HG03175 (cell line): ENCODE measurements around the gene SLC16A4.
"Not testable (repeated sequence)": the region's sequence is repeated elsewhere in the genome, so short reads cannot be mapped to it uniquely, and the experiment has no call there.

Experiments used
- ATAC-seq: cut with Tn5 transposase; IDR thresholded peaks from one replicate; pipeline ENCODE4 v1.9.1; 2021; ENCODE audit warnings: mild to moderate bottlenecking, moderate library complexity; ENCODE audit not compliant: unreplicated experiment

SLC16A4 gene

DNA sequence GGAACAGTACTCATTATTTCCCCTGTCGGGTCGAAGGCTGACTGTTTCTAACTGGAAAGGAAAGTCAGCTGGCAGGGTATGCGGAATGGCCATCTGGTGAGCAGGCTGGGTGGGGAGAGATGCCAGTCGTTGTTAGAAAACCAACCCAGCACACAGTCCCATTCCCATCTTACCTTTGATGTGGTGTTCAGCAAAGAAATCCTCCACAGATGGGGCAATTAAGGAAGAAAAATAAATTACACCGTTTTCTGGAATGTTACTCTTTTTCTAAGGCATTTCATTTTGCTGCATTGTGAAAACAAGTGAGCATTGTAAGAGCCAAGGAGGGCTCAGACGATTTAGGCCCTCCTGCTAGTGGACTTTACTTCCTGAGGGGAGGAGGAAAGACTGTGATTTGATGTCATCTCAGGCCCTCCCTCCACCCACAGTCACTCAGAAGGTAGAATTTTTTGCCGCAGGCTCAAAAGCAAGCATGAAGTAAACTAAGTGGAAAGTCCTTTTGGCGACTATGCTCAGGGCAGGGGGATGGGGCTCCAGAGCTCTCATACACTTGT lies at the start of gene SLC16A4:
Gene SLC16A4, minus strand, starts transcription at position 335 of the 554 bp plus-strand sequence. CDS start 1,703 bp downstream, outside the sequence.
- no peak for ATAC-seq

GRCh38 chr1:110439873-110440272 lies 49.0 kb upstream of the SLC16A4 start:
- not testable (repeated sequence) for ATAC-seq

GRCh38 chr1:110438893-110439292 lies 48.1 kb upstream of the SLC16A4 start:
- no peak for ATAC-seq

DNA sequence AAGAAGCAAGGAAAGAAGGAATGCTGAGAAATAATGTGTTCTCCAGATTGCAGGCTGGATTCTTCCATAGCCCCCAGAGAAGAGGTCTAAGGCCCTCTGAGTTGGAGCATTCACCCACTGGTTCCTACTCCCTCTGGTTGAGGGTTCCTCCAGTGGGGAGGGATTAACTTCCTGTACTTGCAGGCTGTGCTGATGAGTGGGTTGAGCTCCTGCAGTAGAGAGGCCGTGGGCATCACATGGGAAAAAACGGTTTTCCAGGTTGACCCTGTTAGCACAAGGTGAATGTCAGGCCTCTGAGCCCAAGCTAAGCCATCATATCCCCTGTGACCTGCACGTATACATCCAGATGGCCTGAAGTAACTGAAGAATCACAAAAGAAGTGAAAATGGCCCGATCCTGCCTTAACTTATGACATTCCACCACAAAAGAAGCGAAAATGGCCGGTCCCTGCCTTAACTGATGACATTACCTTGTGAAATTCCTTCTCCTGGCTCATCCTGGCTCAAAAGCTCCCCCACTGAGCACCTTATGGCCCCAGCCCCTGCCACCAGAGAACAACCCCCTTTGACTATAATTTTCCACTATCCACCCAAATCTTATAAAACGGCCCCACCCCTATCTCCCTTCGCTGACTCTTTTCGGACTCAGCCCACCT lies 46.9 kb upstream of the SLC16A4 start:
- not testable (repeated sequence) for ATAC-seq

DNA sequence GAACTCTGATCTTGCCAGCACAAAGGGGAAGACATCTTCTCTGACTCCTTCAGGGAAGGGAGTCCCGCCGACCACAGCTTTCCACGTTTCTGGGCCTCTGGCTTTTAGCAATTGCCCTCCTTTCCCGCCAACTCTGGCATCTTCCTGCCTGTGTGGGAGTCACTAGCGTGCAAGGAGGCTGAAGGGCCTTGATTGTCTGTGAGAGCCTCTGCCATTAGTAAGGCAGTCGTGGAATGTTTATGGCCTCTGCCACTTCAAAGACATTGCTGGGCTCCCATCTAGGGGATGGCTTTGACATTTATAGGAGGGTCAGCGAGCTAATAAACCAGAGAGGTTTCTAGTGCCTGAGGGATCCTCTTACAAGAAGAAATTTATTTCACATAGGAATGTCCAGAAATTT lies 45.8 kb upstream of the SLC16A4 start:
- ATAC-seq, result no peak

- ATAC-seq, result no peak
Observed at GRCh38 chr1:110434946-110435345, 44.1 kb upstream of the SLC16A4 start.

- ATAC-seq, result no peak
Observed at GRCh38 chr1:110433803-110434202, 43.0 kb upstream of the SLC16A4 start.

DNA sequence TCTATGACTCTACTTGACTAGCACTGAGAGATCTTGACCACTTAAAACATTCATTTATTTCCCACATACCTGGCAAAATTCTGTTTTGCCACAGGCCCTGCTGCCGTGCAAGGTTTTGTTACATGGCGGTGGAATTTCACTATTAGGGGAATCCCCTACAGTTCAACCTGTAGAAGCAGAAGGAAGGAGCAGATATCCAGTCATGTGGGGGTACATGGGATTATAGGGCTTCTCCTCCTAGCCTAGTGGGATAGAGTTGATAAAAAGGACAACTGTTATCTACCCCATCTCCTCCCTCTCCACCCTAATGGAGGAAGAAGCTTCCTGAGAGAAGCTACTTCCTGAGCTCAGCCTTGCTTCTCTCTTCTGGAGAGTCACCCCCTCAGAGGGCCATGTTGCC lies 42.4 kb upstream of the SLC16A4 start:
- no peak for ATAC-seq

- no peak for ATAC-seq
Observed at GRCh38 chr1:110430901-110431300, 40.1 kb upstream of the SLC16A4 start.

DNA sequence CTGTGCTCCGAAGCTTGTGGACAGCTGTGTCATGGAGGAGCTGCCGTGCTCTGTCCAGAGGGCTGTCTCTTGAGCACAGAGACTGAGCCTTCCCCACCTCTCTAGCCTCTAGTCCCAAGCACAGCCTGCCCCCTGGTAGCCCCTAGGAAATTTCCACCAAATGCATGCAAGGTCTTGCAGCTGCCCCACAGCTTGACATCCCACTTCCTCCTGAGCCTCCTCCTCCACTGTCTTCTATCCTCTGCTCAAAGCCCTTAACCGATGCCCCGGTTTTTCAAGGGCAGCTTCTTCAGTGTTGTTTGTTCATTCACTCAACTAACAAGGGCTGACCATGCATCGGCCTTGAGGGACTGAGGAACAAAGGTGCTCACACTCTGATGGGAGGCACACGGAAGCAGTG lies 39.5 kb upstream of the SLC16A4 start:
- no peak for ATAC-seq

GRCh38 chr1:110428946-110429345 lies 38.1 kb upstream of the SLC16A4 start:
- no peak for ATAC-seq

DNA sequence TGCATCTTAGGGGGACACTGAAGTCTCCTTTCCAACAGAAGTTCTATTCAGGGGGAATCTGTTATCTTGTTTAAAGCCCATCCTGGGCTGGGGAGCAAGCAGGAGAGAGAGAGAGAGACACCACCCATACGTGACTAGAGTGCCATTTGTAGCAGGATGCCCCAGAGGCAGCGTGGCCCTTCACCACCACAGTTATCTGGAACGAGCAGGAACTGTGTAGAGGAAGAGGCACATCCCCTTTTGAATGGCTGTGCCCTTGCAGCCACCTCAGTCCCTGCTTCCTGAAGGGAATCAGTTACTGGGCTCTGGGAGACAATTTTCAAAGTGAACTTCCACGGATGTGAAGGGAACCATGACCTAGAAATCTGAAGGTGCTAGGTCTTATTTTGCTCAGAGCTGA lies 36.0 kb upstream of the SLC16A4 start:
- ATAC-seq, result no peak

DNA sequence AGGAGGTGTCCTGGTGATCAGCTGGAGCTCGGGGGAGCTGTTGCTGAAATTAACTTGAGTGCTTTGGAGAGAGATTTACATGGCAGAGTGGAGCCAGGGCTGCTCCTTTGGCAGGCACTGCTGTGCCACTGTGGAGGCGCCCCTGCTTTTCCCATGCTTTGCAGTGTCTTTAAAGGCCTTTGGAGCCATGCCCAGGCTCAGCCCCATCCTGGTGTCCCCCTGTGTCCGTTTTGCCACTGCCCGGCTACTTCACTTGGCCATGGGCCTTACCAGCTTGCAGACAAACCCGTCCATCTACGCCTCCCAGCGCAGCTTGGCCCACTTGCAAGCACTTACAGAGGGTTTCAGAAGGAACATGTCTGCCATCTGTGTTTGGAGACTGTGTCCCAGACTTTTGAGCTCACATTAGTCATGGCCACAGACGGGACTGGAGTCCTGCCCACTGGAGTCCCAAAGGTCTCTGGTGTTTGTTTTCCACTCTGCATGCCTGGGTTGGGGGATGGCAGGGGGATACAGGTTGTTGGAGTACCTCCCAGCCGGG lies 34.9 kb upstream of the SLC16A4 start:
- ATAC-seq, result no peak

DNA sequence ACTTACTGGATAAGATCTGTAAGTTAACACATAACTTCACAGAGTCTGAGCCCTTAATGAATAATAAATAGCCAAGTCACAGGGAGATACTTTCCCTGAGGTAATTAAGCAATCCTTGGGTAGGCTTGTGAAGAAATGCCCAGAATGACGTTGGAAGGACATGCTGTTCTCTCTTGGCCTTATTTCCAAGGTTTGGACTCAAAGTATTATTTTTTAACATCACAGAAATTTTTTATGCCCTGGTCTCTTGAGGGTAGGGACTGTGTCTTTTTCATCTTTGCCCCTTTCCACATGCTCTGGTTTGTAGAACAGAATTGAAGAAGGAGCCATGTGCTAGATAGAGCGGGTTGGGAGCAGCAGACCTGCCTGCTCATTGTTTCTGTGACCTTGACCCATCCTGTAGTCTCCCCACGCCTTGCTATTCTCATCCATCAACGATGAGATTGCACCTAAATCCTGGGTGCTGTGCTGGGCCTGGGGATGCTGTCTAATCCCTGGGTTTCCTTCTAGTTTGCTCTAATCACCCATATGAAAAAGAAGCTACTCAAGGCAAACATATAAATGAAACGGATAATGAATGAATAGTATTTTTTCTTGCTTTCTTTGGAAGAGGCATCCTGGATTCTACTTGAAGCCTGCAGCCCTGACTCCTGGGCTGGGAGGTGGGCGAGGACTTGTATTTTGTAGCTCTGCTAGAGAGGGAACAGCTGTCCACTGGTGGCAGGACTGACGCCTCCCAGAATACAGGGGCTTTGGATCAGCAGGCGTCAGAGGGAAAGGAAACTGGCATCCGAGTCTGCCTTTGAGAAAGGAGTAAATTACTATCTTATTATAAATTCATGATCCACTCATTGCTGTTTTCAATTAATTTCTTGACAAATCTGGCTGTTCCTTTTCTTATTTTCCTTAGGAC lies 34.1 kb upstream of the SLC16A4 start:
- no peak for ATAC-seq

DNA sequence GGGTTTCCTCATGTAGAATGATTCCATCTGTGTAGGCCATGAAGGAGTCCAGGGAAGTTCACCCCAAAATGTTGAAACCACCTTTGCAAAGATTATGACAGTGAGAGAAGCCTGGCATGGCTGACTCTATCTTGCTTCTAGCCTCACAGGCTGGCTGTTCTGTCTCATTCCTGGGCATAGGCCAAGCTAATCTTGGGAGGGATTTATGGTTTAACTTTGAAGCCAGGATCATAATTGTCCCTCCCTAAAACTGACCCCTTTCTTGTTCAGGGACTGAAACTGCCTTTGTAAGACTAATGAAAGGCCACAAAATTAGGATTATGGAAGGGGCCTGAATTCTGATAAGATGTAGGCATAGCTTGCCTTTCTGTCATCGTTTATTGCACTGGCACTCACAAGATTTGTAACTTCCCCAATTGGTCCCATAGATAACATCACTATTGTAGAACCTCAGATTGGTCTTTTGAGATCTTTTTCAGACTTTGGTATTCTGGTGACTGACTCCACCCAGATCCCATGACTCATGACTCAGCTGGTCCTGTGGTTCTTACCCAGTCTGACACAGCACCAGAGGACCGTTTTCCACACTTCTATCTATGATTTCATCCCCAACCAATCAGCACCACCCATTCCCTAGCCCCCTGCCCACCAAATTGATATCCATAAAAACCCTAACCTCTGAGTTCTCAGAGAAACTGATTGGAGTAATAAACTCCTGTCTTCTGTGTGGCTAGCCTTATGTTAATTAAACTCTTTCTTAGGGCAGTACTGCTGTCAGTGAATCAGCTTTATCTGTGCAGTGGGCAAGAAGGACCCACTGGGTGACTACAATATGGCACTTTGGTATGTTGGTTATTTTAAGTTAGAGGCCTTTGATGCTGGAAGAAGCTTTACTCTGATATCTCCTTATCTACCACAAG lies 30.3 kb upstream of the SLC16A4 start:
- no peak for ATAC-seq

- no peak for ATAC-seq
Observed at GRCh38 chr1:110420023-110420662, 29.3 kb upstream of the SLC16A4 start.

- no peak for ATAC-seq
Observed at GRCh38 chr1:110418729-110419128, 27.9 kb upstream of the SLC16A4 start.

- ATAC-seq, result not testable (repeated sequence)
Observed at GRCh38 chr1:110413045-110413444, 22.2 kb upstream of the SLC16A4 start.

GRCh38 chr1:110412576-110412975 lies 21.8 kb upstream of the SLC16A4 start:
- no peak for ATAC-seq

GRCh38 chr1:110411173-110411735 lies 20.4 kb upstream of the SLC16A4 start:
- no peak for ATAC-seq
